Fibroblast of lung (primary cell): Measurements from ENCODE around the gene TRAM2. TPM values are rescaled to one million over a fixed set of nuclear protein-coding genes. Genes with fewer than 3 reads are reported as not detected.

ENCODE experiments used
- DNase-seq, 2 donors: peaks; one replicate each; pipeline versions ENCODE4 v3.0.0 to v3.0.0-alpha.2; 2010; ENCODE audit warnings: low read depth in 2 of 2
- H2AFZ ChIP-seq: 2 replicates; pipeline ENCODE4 v1.5.1; 2012; ENCODE audit warnings: low read length, control low read depth, inconsistent platforms
- H3K27ac ChIP-seq: 2 replicates; pipeline ENCODE4 v1.5.1; 2011; ENCODE audit warnings: low read length, control low read depth; ENCODE audit not compliant: insufficient read depth
- H3K27me3 ChIP-seq: 2 replicates; pipeline ENCODE4 v1.5.1; 2011; ENCODE audit warnings: mild to moderate bottlenecking, low read length; ENCODE audit not compliant: control insufficient read depth, insufficient read depth
- H3K36me3 ChIP-seq: 2 replicates; pipeline ENCODE4 v1.5.1; 2011; ENCODE audit warnings: low read length; ENCODE audit not compliant: control insufficient read depth, insufficient read depth
- H3K4me1 ChIP-seq: 2 replicates; pipeline ENCODE4 v1.5.1; 2011; ENCODE audit warnings: low read length; ENCODE audit not compliant: control insufficient read depth, insufficient read depth; ENCODE audit errors: extremely low read depth
- H3K4me2 ChIP-seq: 2 replicates; pipeline ENCODE4 v1.5.1; 2011; ENCODE audit warnings: low read length, control low read depth; ENCODE audit not compliant: insufficient read depth; ENCODE audit errors: extremely low read depth
- H3K4me3 ChIP-seq, 4 experiments: fragments of 200-600 bp in 1 of 4; sonication (generic) in 1 of 4; replicated peaks in 1 of 4; 2 replicates each; pipeline ENCODE4 v1.5.1; 2011 to 2016; ENCODE audit warnings: low read length in 4 of 4, low read depth in 3 of 4, mild to moderate bottlenecking in 3 of 4, control low read depth in 2 of 4, inconsistent platforms in 1 of 4, mixed read lengths in 1 of 4; ENCODE audit not compliant: insufficient read depth in 1 of 4; ENCODE audit errors: control extremely low read depth in 1 of 4
- H3K79me2 ChIP-seq: 2 replicates; pipeline ENCODE4 v1.5.1; 2012; ENCODE audit warnings: mild to moderate bottlenecking, low read length, inconsistent platforms; ENCODE audit not compliant: control insufficient read depth, insufficient read depth
- H3K9ac ChIP-seq: 2 replicates; pipeline ENCODE4 v1.5.1; 2011; ENCODE audit warnings: mild to moderate bottlenecking, low read length, control low read depth; ENCODE audit not compliant: insufficient read depth
- H3K9me3 ChIP-seq: 2 replicates; pipeline ENCODE4 v1.5.1; 2012; ENCODE audit warnings: low read depth, low read length; ENCODE audit not compliant: control insufficient read depth, insufficient read depth
- H4K20me1 ChIP-seq: 2 replicates; pipeline ENCODE4 v1.5.1; 2011; ENCODE audit warnings: low read length; ENCODE audit not compliant: control insufficient read depth, insufficient read depth; ENCODE audit errors: extremely low read depth
- CTCF ChIP-seq, 2 donors: IDR thresholded peaks in 1 of 2; conservative IDR thresholded peaks in 1 of 2; 1 replicate in 1 of 2; 2 replicates in 1 of 2; pipeline ENCODE4 v1.5.1; 2011 to 2012; ENCODE audit warnings: low read length in 2 of 2, control low read depth in 1 of 2, inconsistent platforms in 1 of 2, low read depth in 1 of 2, mild to moderate bottlenecking in 1 of 2
- EZH2 ChIP-seq: IDR thresholded peaks from 2 replicates; pipeline ENCODE4 v1.5.1; 2012; ENCODE audit warnings: low read length, control low read depth, mild to moderate bottlenecking; ENCODE audit errors: missing control alignments
- polyA plus RNA-seq, 2 donors: library from polyadenylated mRNA; depleted of rRNA in 1 of 2; stranded (reverse) in 1 of 2; unstranded in 1 of 2; fragments of >200 nt; gene quantifications; 2 replicates each; pipeline ENCODE4 v1.2.1, GENCODE V29; 2011 to 2012; ENCODE audit warnings: missing spikeins in 1 of 2
- total RNA-seq: library from RNA; depleted of rRNA; stranded (reverse); fragments of >200 nt; gene quantifications from 2 replicates; pipeline ENCODE4 v1.2.1, GENCODE V29; 2014

Gene TRAM2
- total and polyA plus RNA-seq, 2 donors (not counting 1 experiment from before 2014, with no cell fraction given): 131 to 252 TPM

- Histone ChIP-seq H3K9ac (no peak overlapping the region), H3K4me2 (no peak overlapping the region), H3K79me2 (no peaks in the 10 kb centered on the region), H3K36me3 (no peaks in the 10 kb centered on the region), H3K27me3 (no peaks in the 10 kb centered on the region), H3K27ac (no peak overlapping the region), H3K4me3 (no peak overlapping the region), H3K9me3 (no peaks in the 10 kb centered on the region), H3K4me1 (peaks cover 10% of the 10 kb centered on the region), H4K20me1 (no peaks in the 10 kb centered on the region), H2AFZ (no peak overlapping the region)
- peak; percentile 58 to 75 for DNase-seq
- TF ChIP-seq EZH2: no peak
- TF ChIP-seq CTCF (conservative IDR thresholded peaks at IDR 0.05 in 1 of 2, IDR thresholded peaks at IDR 0.05 in 1 of 2; ENCODE audit: low read depth in 1 of 2, low read length in 2 of 2): no peak
Measured at GRCh38 chr6:52610745-52611355, 34.0 kb upstream of the TRAM2 start.

- Histone ChIP-seq H3K4me1 (peaks cover 10% of the 10 kb centered on the region), H3K9me3 (no peaks in the 10 kb centered on the region), H3K27me3 (no peaks in the 10 kb centered on the region), H3K9ac (no peak overlapping the region), H2AFZ (no peak overlapping the region), H3K4me3 (no peak overlapping the region), H3K27ac (no peak overlapping the region), H3K4me2 (no peak overlapping the region), H4K20me1 (no peaks in the 10 kb centered on the region), H3K36me3 (no peaks in the 10 kb centered on the region), H3K79me2 (no peaks in the 10 kb centered on the region)
- no peak for DNase-seq
- TF ChIP-seq EZH2: no peak
- TF ChIP-seq CTCF (conservative IDR thresholded peaks at IDR 0.05 in 1 of 2, IDR thresholded peaks at IDR 0.05 in 1 of 2; ENCODE audit: low read depth in 1 of 2, low read length in 2 of 2): no peak
Measured at GRCh38 chr6:52610011-52610410, 33.2 kb upstream of the TRAM2 start.

- no peak for DNase-seq
- no peak overlapping the region for H2AFZ ChIP-seq
- no peaks in the 10 kb centered on the region for H3K27me3 ChIP-seq
- TF ChIP-seq EZH2 (no peak), CTCF (conservative IDR thresholded peaks at IDR 0.05 in 1 of 2, IDR thresholded peaks at IDR 0.05 in 1 of 2; ENCODE audit: low read depth in 1 of 2, low read length in 2 of 2) (no peak)
- H4K20me1 ChIP-seq: no peaks in the 10 kb centered on the region
- no peak overlapping the region for H3K4me3 ChIP-seq
- H3K4me2 ChIP-seq: no peak overlapping the region
- H3K79me2 ChIP-seq: no peaks in the 10 kb centered on the region
- H3K36me3 ChIP-seq: no peaks in the 10 kb centered on the region
- H3K4me1 ChIP-seq: peaks cover 10% of the 10 kb centered on the region
- no peaks in the 10 kb centered on the region for H3K9me3 ChIP-seq
- no peak overlapping the region for H3K9ac ChIP-seq
- H3K27ac ChIP-seq: no peak overlapping the region
Measured at GRCh38 chr6:52605610-52606185, 28.8 kb upstream of the TRAM2 start.
